Mucosa of rectum (tissue), 2 donors: ENCODE measurements around the gene EIF4A3.
"Not testable (repeated sequence)": the region's sequence is repeated elsewhere in the genome, so short reads cannot be mapped to it uniquely, and the experiment has no call there.

Experiments
- H3K27ac ChIP-seq, 2 donors: one replicate each; pipeline ENCODE4 v1.7.0; 2013; ENCODE audit warnings: inconsistent platforms in 2 of 2, low read depth in 2 of 2, low read length in 2 of 2
- H3K27me3 ChIP-seq, 2 donors: one replicate each; pipeline ENCODE4 v1.7.0; 2013; ENCODE audit warnings: low read length in 2 of 2; ENCODE audit not compliant: control insufficient read depth in 2 of 2, insufficient read depth in 2 of 2
- H3K36me3 ChIP-seq, 2 donors: one replicate each; pipeline ENCODE4 v1.7.0; 2013; ENCODE audit warnings: low read length in 2 of 2; ENCODE audit not compliant: control insufficient read depth in 2 of 2, insufficient read depth in 2 of 2
- H3K4me1 ChIP-seq, 2 donors: one replicate each; pipeline ENCODE4 v1.7.0; 2013; ENCODE audit warnings: low read length in 2 of 2, mild to moderate bottlenecking in 1 of 2; ENCODE audit not compliant: control insufficient read depth in 2 of 2, insufficient read depth in 2 of 2
- H3K4me3 ChIP-seq, 2 donors: one replicate each; pipeline ENCODE4 v1.7.0; 2013; ENCODE audit warnings: low read length in 2 of 2
- H3K9ac ChIP-seq, 2 donors: one replicate each; pipeline ENCODE4 v1.7.0; 2013; ENCODE audit warnings: low read length in 2 of 2, low read depth in 1 of 2, mild to moderate bottlenecking in 1 of 2
- H3K9me3 ChIP-seq, 2 donors: one replicate each; pipeline ENCODE4 v1.7.0; 2013; ENCODE audit warnings: low read length in 2 of 2; ENCODE audit not compliant: control insufficient read depth in 2 of 2
- donor health status: healthy.
- donor health status: Normal muscosa, but diverticular disease.

Gene EIF4A3

GRCh38 chr17:80158846-80159245, 11.9 kb upstream of the EIF4A3 start:
- Histone ChIP-seq H3K27ac (no peak overlapping the region), H3K4me3 (no peak overlapping the region), H3K9me3 (no peaks in the 10 kb centered on the region), H3K4me1 (no peaks in the 10 kb centered on the region), H3K9ac (no peak overlapping the region), H3K27me3 (no peaks in the 10 kb centered on the region), H3K36me3 (no peaks in the 10 kb centered on the region)

DNA sequence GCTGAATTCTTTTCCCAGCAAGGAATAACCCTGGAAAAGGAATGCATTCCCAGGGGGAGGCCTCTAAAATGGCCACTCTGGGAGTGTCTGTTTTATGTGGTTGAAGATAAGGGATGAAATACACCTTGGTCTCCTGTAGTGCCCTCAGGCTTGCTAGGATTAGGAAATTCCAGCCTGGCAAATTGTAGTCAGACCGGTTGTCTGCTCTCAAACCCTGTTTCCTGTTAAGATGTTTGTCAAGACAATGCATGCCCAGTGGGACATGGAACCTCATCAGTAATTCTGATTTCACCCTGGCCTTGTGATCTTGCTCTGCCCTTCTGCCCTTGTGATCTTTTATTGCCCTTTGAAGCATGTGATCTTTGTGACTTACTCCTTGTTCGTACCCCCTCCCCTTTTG, 8.7 kb upstream of the EIF4A3 start:
- H3K36me3 ChIP-seq, H3K9me3 ChIP-seq, H3K27me3 ChIP-seq, H3K4me1 ChIP-seq, H3K27ac ChIP-seq, H3K9ac ChIP-seq, H3K4me3 ChIP-seq: not testable (repeated sequence)

GRCh38 chr17:80154166-80154565, 7.2 kb upstream of the EIF4A3 start:
- H3K4me3 ChIP-seq: no peak overlapping the region
- H3K4me1 ChIP-seq: no peaks in the 10 kb centered on the region
- H3K36me3 ChIP-seq: no peaks in the 10 kb centered on the region
- H3K9ac ChIP-seq: no peak overlapping the region
- no peaks in the 10 kb centered on the region for H3K9me3 ChIP-seq
- no peaks in the 10 kb centered on the region for H3K27me3 ChIP-seq
- no peak overlapping the region for H3K27ac ChIP-seq

DNA sequence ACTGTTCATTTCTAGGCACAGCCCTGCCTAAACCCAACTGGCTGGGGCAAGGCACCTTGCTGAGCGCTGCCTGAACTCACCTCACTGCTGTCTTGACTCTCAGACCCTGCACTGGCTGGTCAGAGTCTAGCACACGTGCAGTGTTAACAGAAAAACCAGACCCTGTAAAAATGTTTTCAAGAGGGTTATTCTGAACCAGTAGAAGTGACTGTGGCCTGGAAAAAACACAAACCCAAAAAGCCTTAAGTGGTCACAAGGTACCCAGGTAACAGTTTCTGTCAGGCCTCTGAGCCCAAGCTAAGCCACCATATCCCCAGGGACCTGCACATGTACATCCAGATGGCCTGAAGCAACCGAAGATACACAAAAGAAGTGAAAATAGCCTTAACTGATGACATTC, 6.1 kb upstream of the EIF4A3 start:
- H3K9ac ChIP-seq: no peak overlapping the region
- H3K4me3 ChIP-seq: no peak overlapping the region
- H3K4me1 ChIP-seq: peaks cover 2 to 3% of the 10 kb centered on the region in 2 donors
- no peak overlapping the region for H3K27ac ChIP-seq
- no peaks in the 10 kb centered on the region for H3K9me3 ChIP-seq
- H3K27me3 ChIP-seq: no peaks in the 10 kb centered on the region
- H3K36me3 ChIP-seq: no peaks in the 10 kb centered on the region

DNA sequence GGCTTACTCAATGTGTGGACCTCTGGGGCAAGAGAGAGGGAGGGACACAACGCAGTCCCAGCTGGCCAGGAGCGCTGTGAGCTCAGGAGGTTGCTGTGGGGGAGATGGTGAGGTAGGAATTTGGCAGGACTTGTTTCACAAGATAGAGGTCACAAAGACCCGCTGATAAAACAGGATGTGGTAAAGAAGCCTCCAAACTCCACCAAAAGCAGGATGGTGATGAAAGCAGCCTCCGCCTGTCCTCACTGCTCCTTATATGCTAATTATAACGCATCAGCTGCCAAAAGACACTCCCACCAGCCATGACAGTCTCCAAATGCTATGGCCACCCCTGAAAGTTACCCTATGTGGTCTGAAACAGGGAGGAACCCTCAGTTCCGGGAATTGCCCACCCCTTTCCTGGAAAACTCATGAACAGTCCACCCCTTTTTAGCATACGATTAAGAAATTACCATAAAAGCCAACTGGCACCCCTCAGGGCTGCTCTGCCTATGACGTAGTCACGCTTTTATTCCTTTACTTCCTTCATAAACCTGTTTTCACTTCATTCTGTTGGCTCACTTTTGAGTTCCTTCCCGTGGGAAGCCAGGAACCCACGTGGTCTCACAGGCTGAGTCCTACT, 5.3 kb upstream of the EIF4A3 start:
- Histone ChIP-seq H3K9me3 (no peaks in the 10 kb centered on the region), H3K27me3 (no peaks in the 10 kb centered on the region), H3K27ac (no peak overlapping the region), H3K4me1 (peaks cover 5% of the 10 kb centered on the region in 2 donors), H3K4me3 (no peak overlapping the region), H3K9ac (no peak overlapping the region), H3K36me3 (no peaks in the 10 kb centered on the region)

DNA sequence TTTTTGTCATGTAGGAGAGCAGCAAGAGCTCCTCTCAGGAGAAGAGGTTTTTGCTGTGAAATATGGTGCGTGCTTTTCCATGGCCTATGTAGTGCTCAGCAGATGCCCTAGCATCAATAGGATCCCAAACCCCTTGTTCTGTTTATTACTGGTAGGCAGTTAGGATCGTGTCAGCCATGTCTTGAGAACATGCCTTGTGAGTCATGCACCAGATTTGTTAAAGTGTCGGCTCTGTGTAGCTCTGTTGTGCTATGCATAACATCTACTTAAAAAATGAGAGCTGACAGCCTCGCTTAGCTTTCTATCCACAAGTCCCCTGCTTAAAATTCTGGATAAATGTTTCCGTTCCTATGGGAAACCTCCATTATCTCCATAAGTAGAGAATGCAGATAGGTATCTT, 4.4 kb upstream of the EIF4A3 start:
- Histone ChIP-seq H3K27me3 (no peaks in the 10 kb centered on the region), H3K27ac (no peak overlapping the region), H3K36me3 (no peaks in the 10 kb centered on the region), H3K9me3 (no peaks in the 10 kb centered on the region), H3K9ac (no peak overlapping the region), H3K4me1 (peaks cover 5% of the 10 kb centered on the region in 2 donors), H3K4me3 (no peak overlapping the region)

- Histone ChIP-seq H3K27me3 (no peaks in the 10 kb centered on the region), H3K9ac (peak overlapping the region; percentile 88 to 89), H3K27ac (peak overlapping the region; percentile 86 to 89), H3K4me3 (peak overlapping the region; percentile 88 to 91), H3K9me3 (no peaks in the 10 kb centered on the region), H3K4me1 (peaks cover 14 to 18% of the 10 kb centered on the region in 2 donors), H3K36me3 (peaks cover 20% of the 10 kb centered on the region in 2 donors)
Observed at GRCh38 chr17:80146121-80147034, 550 bp downstream of the EIF4A3 start.

DNA sequence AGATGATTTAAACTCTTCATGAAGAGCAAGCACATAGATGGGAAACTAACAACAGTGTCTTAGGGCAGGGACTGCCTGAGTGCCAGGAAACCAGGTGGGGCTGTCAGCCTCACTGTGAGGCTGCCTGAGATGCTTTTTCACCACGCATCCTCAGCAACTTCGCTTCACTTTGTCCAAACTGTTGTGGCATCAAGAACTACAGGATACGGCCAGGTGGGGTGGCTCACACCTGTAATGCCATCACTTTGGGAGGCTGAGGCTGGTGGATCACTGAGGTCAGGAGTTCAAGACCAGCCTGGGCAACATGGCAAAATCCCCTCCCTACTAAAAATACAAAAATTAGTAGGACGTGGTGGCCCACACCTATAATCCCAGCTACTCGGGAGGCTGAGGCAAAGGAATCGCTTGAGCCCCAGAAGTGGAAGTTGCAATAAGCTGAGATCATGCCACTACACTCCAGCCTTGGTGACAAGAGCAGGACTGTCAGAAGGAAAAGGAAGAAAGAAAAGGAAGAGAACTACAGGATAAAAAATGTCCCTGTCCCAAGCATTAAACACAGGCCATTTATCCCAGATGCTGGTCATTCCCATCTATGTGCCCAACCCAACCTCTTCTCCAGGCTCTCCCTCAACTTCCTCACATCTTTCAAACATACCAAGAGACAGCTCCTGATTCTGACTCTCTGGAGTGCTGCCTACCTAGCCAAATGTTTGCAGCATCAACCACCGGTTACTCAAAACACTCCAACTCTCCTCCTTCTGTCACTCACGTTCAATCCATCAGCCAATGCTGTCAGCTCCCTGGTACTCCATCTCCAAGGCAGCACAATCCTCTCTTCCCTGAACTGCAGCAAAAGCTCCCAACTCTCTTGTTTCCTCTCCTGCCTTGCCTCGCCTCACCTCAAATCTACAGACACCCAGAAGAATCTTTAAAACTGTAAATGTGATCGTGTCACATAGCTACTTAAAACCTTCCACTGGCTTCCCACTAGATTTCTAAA, 1.6 kb downstream of the EIF4A3 start:
- H3K36me3 ChIP-seq: peaks cover 24 to 26% of the 10 kb centered on the region in 2 donors
- peak overlapping the region; percentile 88 to 91 for H3K4me3 ChIP-seq
- no peaks in the 10 kb centered on the region for H3K9me3 ChIP-seq
- H3K27ac ChIP-seq: no peak overlapping the region
- no peaks in the 10 kb centered on the region for H3K27me3 ChIP-seq
- H3K9ac ChIP-seq: peak overlapping the region; percentile 38 to 89
- peaks cover 14 to 18% of the 10 kb centered on the region in 2 donors for H3K4me1 ChIP-seq

DNA sequence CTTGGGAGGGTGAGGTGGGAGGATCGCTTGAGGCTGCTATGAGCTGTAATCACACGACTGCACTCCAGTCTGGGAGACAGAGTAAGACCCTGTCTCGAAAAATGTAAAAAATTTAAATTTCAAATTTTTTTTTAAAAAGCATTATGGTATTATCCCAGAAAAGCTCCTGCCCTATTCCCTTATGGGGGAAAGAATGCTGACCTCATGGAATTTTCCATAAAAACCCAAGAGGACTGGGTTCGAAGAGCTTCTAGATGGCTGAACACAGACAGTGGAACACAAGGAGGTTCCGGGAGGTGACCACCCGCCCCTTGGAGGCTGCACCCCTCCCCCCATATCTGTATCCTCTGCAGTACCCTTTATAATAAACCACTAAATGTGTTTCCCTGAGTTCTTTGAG, 4.0 kb downstream of the EIF4A3 start:
- Histone ChIP-seq H3K4me1 (peaks cover 15 to 20% of the 10 kb centered on the region in 2 donors), H3K36me3 (peaks cover 43 to 51% of the 10 kb centered on the region in 2 donors), H3K9me3 (no peaks in the 10 kb centered on the region), H3K27ac (no peak overlapping the region), H3K4me3 (no peak overlapping the region), H3K27me3 (no peaks in the 10 kb centered on the region), H3K9ac (no peak overlapping the region)
